GM12878 (cell line): ENCODE data around the gene LRP1B. TPM values are rescaled to one million over a fixed set of nuclear protein-coding genes. Genes with fewer than 3 reads are reported as not detected.

Experiments
- ATAC-seq: fragments of 200-7000 bp; cut with Tn5 transposase; 3 replicates; pipeline ENCODE4 v1.9.1; 2020; ENCODE audit warnings: mild to moderate bottlenecking, moderate library complexity
- BruUV-seq: library from RNA; stranded (reverse); fragments of 400-500 nt; replicated peaks from 2 replicates; lab custom pipeline; 2021; lab: Mats Ljungman, UMichigan
- CTCF ChIA-PET: fragments of 300-600 bp; sonication (Branson Sonifier 250); formaldehyde crosslinking; extraction: SDS; loops from one replicate; lab custom pipeline; 2021; ENCODE audit warnings: inconsistent platforms; lab: Yijun Ruan, JAX
- POLR2A ChIA-PET: fragments of 350-600 bp; formaldehyde crosslinking; extraction: SDS; loops from one replicate; lab custom pipeline; 2021; ENCODE audit warnings: inconsistent platforms; lab: Charles Lee
- RAD21 ChIA-PET: fragments of 300-600 bp; sonication (Branson Sonifier 250); formaldehyde crosslinking; loops from one replicate; lab custom pipeline; 2023; ENCODE audit warnings: antibody characterized with exemption; ENCODE audit not compliant: unreplicated experiment; lab: Charles Lee
- SMC1A ChIA-PET: fragments of 300-600 bp; sonication (Branson Sonifier 250); formaldehyde crosslinking; loops from one replicate; lab custom pipeline; 2023; ENCODE audit not compliant: unreplicated experiment, uncharacterized antibody; lab: Charles Lee
- DNase-seq: peaks from one replicate; pipeline ENCODE4 v3.0.0-alpha.2; 2011; ENCODE audit warnings: low read depth, low spot score
- FAIRE-seq: peaks from 3 replicates; lab custom pipeline; 2011; peaks lifted over from hg19 to GRCh38; lab: Jason Lieb, UNC
- H2AFZ ChIP-seq: 2 replicates; pipeline ENCODE4 v1.6.0; 2011; ENCODE audit warnings: low read depth, low read length, control low read depth; ENCODE audit not compliant: control insufficient read depth
- H3K27ac ChIP-seq: 2 replicates; pipeline ENCODE4 v1.5.1; 2011; ENCODE audit warnings: control low read depth; ENCODE audit not compliant: control insufficient read depth, insufficient read depth
- H3K27me3 ChIP-seq, 2 experiments: replicated peaks in 1 of 2; 2 replicates each; pipeline versions ENCODE4 v1.6.0 to v1.6.1; 2011; ENCODE audit warnings: low read length in 1 of 2; ENCODE audit not compliant: control insufficient read depth in 2 of 2, insufficient read depth in 2 of 2
- H3K36me3 ChIP-seq, 2 experiments: 2 replicates each; pipeline ENCODE4 v1.5.1; 2011; ENCODE audit warnings: low read length in 1 of 2; ENCODE audit not compliant: control insufficient read depth in 2 of 2, insufficient read depth in 2 of 2
- H3K4me1 ChIP-seq: 2 replicates; pipeline ENCODE4 v1.6.1; 2011; ENCODE audit warnings: mild to moderate bottlenecking, low read length, moderate library complexity, mixed read lengths; ENCODE audit not compliant: control insufficient read depth, insufficient read depth
- H3K4me2 ChIP-seq: 2 replicates; pipeline ENCODE4 v1.6.0; 2011; ENCODE audit warnings: control low read depth; ENCODE audit not compliant: control insufficient read depth, insufficient read depth
- H3K4me3 ChIP-seq: fragments of 200-600 bp; sonication (generic); 2 replicates; pipeline ENCODE4 v1.5.1; 2016
- H3K79me2 ChIP-seq: 2 replicates; pipeline ENCODE4 v1.6.0; 2011; ENCODE audit warnings: low read length; ENCODE audit not compliant: control insufficient read depth, insufficient read depth
- H3K9ac ChIP-seq: 2 replicates; pipeline ENCODE4 v1.8.0; 2011; ENCODE audit warnings: low read length, control low read depth, mixed read lengths; ENCODE audit not compliant: control insufficient read depth, insufficient read depth
- H3K9me3 ChIP-seq: replicated peaks from 3 replicates; pipeline ENCODE4 v1.5.1; 2011; ENCODE audit warnings: mild to moderate bottlenecking, low read length; ENCODE audit not compliant: control insufficient read depth, insufficient read depth
- H4K20me1 ChIP-seq: 2 replicates; pipeline ENCODE4 v1.6.0; 2011; ENCODE audit not compliant: control insufficient read depth, insufficient read depth
- ATF7 ChIP-seq: fragments of 450-650 bp; IDR thresholded peaks from 2 replicates; pipeline ENCODE4 v1.6.1; 2016; ENCODE audit warnings: low read depth, mild to moderate bottlenecking
- CHD2 ChIP-seq: IDR thresholded peaks from 2 replicates; pipeline ENCODE4 v1.6.1; 2011; ENCODE audit warnings: low read depth, low read length, improper control_type of control experiment, borderline replicate concordance
- FOS ChIP-seq: IDR thresholded peaks from 3 replicates; pipeline ENCODE4 v1.6.1; 2011; ENCODE audit warnings: borderline replicate concordance; ENCODE audit not compliant: insufficient read length; ENCODE audit errors: extremely low read depth
- MTA3 ChIP-seq: IDR thresholded peaks from 2 replicates; pipeline ENCODE4 v1.6.1; 2012; ENCODE audit warnings: low read length, inconsistent platforms, borderline replicate concordance
- NR2F1 ChIP-seq: fragments of 450-650 bp; conservative IDR thresholded peaks from 2 replicates; pipeline ENCODE4 v1.6.1; 2017; ENCODE audit warnings: mild to moderate bottlenecking
- RAD21 ChIP-seq: IDR thresholded peaks from 2 replicates; pipeline ENCODE4 v1.6.1; 2011; ENCODE audit warnings: mild to moderate bottlenecking, low read depth, low read length, moderate library complexity; ENCODE audit not compliant: insufficient read depth
- RBBP5 ChIP-seq: fragments of 200-600 bp; sonication (generic); conservative IDR thresholded peaks from 2 replicates; pipeline ENCODE4 v1.6.1; 2016
- SIN3A ChIP-seq: IDR thresholded peaks from 2 replicates; pipeline ENCODE4 v1.6.1; 2012; ENCODE audit warnings: low read depth, low read length, improper control_type of control experiment
- ZNF217 ChIP-seq: fragments of 450-650 bp; IDR thresholded peaks from 2 replicates; pipeline ENCODE4 v1.6.1; 2017; ENCODE audit warnings: antibody characterized with exemption, mild to moderate bottlenecking
- in situ Hi-C: fragments of 300-500 bp; cut with MboI; formaldehyde crosslinking; loops from 9 replicates; pipeline ENCODE4 v1.14.3; 2018; ENCODE audit warnings: mixed read lengths
- intact Hi-C: fragments of 100-400 bp; cut with micrococcal nuclease; formaldehyde crosslinking; loops from one replicate; pipeline ENCODE4 v1.14.2; 2022; ENCODE audit not compliant: unreplicated experiment
- polyA plus RNA-seq, 11 experiments: library from polyadenylated mRNA; depleted of rRNA in 4 of 11; unstranded in 6 of 11; stranded (reverse) in 5 of 11; fragments of >200 nt; fragmentation: Nextera tagmentation in 4 of 11; fragmentation: Illumina TruSeq in 1 of 11; extraction: Ambion mirVana in 4 of 11; extraction: Trizol in 1 of 11; gene quantifications; 1 replicate in 1 of 11; 2 replicates in 10 of 11; pipeline versions ENCODE4 v1.2.1 to v1.2.3, GENCODE V29; 2011 to 2016; ENCODE audit warnings: inconsistent platforms in 2 of 11, missing spikeins in 2 of 11, low read depth in 1 of 11
- total RNA-seq, 4 experiments: library from RNA; depleted of rRNA in 3 of 4; stranded (reverse); fragments of >200 nt in 3 of 4; fragmentation: Illumina TruSeq in 1 of 4; extraction: Trizol in 1 of 4; gene quantifications; 2 replicates each; pipeline versions ENCODE4 v1.2.1 to v1.2.3, GENCODE V29; 2013 to 2021
- TF ChIP-seq, protein P1 (sequence below): fragments of 450-650 bp; IDR thresholded peaks from 2 replicates; pipeline ENCODE4 v1.6.1; 2017; ENCODE audit warnings: mild to moderate bottlenecking, moderate library complexity
- TF ChIP-seq, protein P2 (sequence below): fragments of 450-650 bp; IDR thresholded peaks from 2 replicates; pipeline ENCODE4 v1.6.1; 2016; ENCODE audit warnings: mild to moderate bottlenecking

LRP1B gene
- total and polyA plus RNA-seq, 10 of the 15 experiments (the other 5 are each of a cell fraction or from before 2014, with no cell fraction given): under 0.01 to 0.06 (median 0.03) TPM; not detected in 5

DNA sequence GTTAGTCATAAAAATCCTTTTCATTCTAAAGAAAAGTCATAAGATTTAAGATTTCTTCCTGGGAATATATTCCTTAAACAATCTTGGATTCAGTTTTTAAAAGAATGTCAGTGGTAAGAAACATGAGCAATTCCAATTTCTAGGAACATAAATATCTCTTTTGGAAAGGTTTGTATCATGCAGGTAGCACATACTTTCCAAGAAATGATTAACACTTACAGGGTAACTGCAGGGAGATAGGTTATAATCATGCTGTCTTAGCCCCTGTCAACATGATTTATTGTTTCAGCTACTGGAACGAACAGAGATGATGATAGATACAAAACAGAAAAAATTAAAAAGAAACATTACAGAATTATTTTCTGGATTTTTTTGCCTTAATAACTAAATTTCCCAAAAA, 1537.7 kb downstream of the LRP1B start (continued):
- TF ChIP-seq, protein P1, sequence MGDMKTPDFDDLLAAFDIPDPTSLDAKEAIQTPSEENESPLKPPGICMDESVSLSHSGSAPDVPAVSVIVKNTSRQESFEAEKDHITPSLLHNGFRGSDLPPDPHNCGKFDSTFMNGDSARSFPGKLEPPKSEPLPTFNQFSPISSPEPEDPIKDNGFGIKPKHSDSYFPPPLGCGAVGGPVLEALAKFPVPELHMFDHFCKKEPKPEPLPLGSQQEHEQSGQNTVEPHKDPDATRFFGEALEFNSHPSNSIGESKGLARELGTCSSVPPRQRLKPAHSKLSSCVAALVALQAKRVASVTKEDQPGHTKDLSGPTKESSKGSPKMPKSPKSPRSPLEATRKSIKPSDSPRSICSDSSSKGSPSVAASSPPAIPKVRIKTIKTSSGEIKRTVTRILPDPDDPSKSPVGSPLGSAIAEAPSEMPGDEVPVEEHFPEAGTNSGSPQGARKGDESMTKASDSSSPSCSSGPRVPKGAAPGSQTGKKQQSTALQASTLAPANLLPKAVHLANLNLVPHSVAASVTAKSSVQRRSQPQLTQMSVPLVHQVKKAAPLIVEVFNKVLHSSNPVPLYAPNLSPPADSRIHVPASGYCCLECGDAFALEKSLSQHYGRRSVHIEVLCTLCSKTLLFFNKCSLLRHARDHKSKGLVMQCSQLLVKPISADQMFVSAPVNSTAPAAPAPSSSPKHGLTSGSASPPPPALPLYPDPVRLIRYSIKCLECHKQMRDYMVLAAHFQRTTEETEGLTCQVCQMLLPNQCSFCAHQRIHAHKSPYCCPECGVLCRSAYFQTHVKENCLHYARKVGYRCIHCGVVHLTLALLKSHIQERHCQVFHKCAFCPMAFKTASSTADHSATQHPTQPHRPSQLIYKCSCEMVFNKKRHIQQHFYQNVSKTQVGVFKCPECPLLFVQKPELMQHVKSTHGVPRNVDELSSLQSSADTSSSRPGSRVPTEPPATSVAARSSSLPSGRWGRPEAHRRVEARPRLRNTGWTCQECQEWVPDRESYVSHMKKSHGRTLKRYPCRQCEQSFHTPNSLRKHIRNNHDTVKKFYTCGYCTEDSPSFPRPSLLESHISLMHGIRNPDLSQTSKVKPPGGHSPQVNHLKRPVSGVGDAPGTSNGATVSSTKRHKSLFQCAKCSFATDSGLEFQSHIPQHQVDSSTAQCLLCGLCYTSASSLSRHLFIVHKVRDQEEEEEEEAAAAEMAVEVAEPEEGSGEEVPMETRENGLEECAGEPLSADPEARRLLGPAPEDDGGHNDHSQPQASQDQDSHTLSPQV: no peak
- TF ChIP-seq RBBP5 (no peak), ZNF217 (no peak), ATF7 (no peak), FOS (no peak), SIN3A (no peak)

DNA sequence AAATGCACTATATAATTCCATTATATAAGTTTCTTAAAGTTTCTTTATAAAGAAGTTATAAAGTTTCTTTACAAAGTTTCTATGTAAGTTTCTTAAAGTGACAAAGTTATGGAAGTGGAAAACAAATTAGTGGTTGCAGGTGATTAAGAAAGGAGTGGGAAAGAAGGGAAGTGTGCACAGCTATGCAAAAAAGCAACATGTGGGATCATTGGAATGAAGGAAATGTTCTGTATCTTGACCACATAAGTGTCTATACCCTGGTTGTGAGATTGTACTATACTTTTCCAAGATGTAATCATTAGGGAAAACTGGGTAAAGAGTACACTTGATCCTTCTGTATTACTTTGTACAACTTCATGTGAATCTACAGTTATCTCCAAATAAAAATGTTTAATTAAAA, 1541.1 kb downstream of the LRP1B start:
- FAIRE-seq (no peak), ATAC-seq (no peak), DNase-seq (no peak)
- Histone ChIP-seq H4K20me1 (no peaks in the 10 kb centered on the region), H3K9me3 (no peaks in the 10 kb centered on the region), H3K27me3 (no peaks in the 10 kb centered on the region), H3K27ac (no peak overlapping the region), H3K36me3 (no peaks in the 10 kb centered on the region)
- POLR2A ChIA-PET: no interaction called here
- SMC1A ChIA-PET: no interaction called here
- TF ChIP-seq CHD2: no peak
- TF ChIP-seq NR2F1: no peak
- TF ChIP-seq RAD21: no peak
- TF ChIP-seq, protein P2, sequence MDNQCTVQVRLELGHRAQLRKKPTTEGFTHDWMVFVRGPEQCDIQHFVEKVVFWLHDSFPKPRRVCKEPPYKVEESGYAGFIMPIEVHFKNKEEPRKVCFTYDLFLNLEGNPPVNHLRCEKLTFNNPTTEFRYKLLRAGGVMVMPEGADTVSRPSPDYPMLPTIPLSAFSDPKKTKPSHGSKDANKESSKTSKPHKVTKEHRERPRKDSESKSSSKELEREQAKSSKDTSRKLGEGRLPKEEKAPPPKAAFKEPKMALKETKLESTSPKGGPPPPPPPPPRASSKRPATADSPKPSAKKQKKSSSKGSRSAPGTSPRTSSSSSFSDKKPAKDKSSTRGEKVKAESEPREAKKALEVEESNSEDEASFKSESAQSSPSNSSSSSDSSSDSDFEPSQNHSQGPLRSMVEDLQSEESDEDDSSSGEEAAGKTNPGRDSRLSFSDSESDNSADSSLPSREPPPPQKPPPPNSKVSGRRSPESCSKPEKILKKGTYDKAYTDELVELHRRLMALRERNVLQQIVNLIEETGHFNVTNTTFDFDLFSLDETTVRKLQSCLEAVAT: no peak
- no peak for TF ChIP-seq MTA3
- TF ChIP-seq, all 136 proteins: peak for 0
- RAD21 ChIA-PET: no interaction called here
- no peak overlapping the region for H3K4me3 ChIP-seq
- no peaks in the 10 kb centered on the region for H3K4me1 ChIP-seq
- no peaks in the 10 kb centered on the region for H3K79me2 ChIP-seq
- no peak overlapping the region for H2AFZ ChIP-seq
- H3K9ac ChIP-seq: no peak overlapping the region
- intact Hi-C loops: no loop called here
- no peak overlapping the region for H3K4me2 ChIP-seq
- CTCF ChIA-PET: no interaction called here
- in situ Hi-C loops: loop anchor here (10.0 kb wide), 1 partner anchor 275 kb away; no protein-coding TSS in a partner anchor
- BruUV-seq: no TSS peak
